Liver (tissue), 9 donors: Measurements from ENCODE around the gene GAB2. TPM values are rescaled to one million over a fixed set of nuclear protein-coding genes. Genes with fewer than 3 reads are reported as not detected.
"Not testable (repeated sequence)": the region's sequence is repeated elsewhere in the genome, so short reads cannot be mapped to it uniquely, and the experiment has no call there.

Source experiments
- DNase-seq: peaks from one replicate; pipeline ENCODE4 v3.0.0-alpha.2; 2017; ENCODE audit warnings: low spot score
- H3K27ac ChIP-seq, 2 donors: one replicate each; pipeline ENCODE4 v1.7.0; 2013; ENCODE audit warnings: inconsistent platforms in 2 of 2, low read length in 2 of 2, control low read depth in 1 of 2, low read depth in 1 of 2, mild to moderate bottlenecking in 1 of 2
- H3K27me3 ChIP-seq, 4 donors: one replicate each; pipeline versions ENCODE4 v1.6.1 to v1.7.0; 2013; ENCODE audit warnings: low read length in 3 of 4, inconsistent platforms in 1 of 4, mild to moderate bottlenecking in 1 of 4, moderate library complexity in 1 of 4; ENCODE audit not compliant: control insufficient read depth in 4 of 4, insufficient read depth in 4 of 4
- H3K36me3 ChIP-seq, 4 donors: one replicate each; pipeline versions ENCODE4 v1.6.1 to v1.7.0; 2013; ENCODE audit warnings: low read length in 3 of 4, mild to moderate bottlenecking in 3 of 4, low read depth in 1 of 4, moderate library complexity in 1 of 4; ENCODE audit not compliant: control insufficient read depth in 4 of 4, insufficient read depth in 3 of 4
- H3K4me1 ChIP-seq, 4 donors: one replicate each; pipeline versions ENCODE4 v1.6.1 to v1.7.0; 2013; ENCODE audit warnings: low read length in 3 of 4, mild to moderate bottlenecking in 3 of 4, moderate library complexity in 1 of 4; ENCODE audit not compliant: control insufficient read depth in 4 of 4, insufficient read depth in 4 of 4
- H3K4me3 ChIP-seq, 3 donors: one replicate each; pipeline versions ENCODE4 v1.6.1 to v1.7.0; 2013; ENCODE audit warnings: low read length in 3 of 3, control low read depth in 1 of 3, low read depth in 1 of 3, mild to moderate bottlenecking in 1 of 3
- H3K9ac ChIP-seq, 2 donors: one replicate each; pipeline ENCODE4 v1.7.0; 2013; ENCODE audit warnings: low read length in 2 of 2, mild to moderate bottlenecking in 2 of 2, moderate library complexity in 2 of 2, control low read depth in 1 of 2, low read depth in 1 of 2
- H3K9me3 ChIP-seq, 4 donors: one replicate each; pipeline versions ENCODE4 v1.6.1 to v1.7.0; 2013; ENCODE audit warnings: low read length in 3 of 4; ENCODE audit not compliant: control insufficient read depth in 4 of 4
- ATF3 ChIP-seq: IDR thresholded peaks from 2 replicates; pipeline ENCODE4 v1.6.1; 2016; ENCODE audit warnings: antibody characterized with exemption
- CTCF ChIP-seq: fragments of 150-350 bp; IDR thresholded peaks from 2 replicates; pipeline ENCODE4 v1.5.1; 2017; ENCODE audit warnings: improper control_type of control experiment, low read depth, low read length; ENCODE audit not compliant: missing input control
- EGR1 ChIP-seq, 2 donors: IDR thresholded peaks; 2 replicates each; pipeline ENCODE4 v1.6.1; 2016 to 2018; ENCODE audit warnings: antibody characterized with exemption in 2 of 2, low read depth in 2 of 2
- FOXA1 ChIP-seq: IDR thresholded peaks from 2 replicates; pipeline ENCODE4 v1.6.1; 2016; ENCODE audit warnings: antibody characterized with exemption
- FOXA2 ChIP-seq: IDR thresholded peaks from 2 replicates; pipeline ENCODE4 v1.6.1; 2016; ENCODE audit warnings: antibody characterized with exemption
- GABPA ChIP-seq, 2 donors: IDR thresholded peaks in 1 of 2; conservative IDR thresholded peaks in 1 of 2; 2 replicates each; pipeline ENCODE4 v1.6.1; 2016; ENCODE audit warnings: antibody characterized with exemption in 2 of 2, mild to moderate bottlenecking in 1 of 2, moderate library complexity in 1 of 2
- HNF4A ChIP-seq, 2 donors: conservative IDR thresholded peaks; 2 replicates each; pipeline ENCODE4 v1.6.1; 2016; ENCODE audit warnings: antibody characterized with exemption in 2 of 2, mild to moderate bottlenecking in 2 of 2
- HNF4G ChIP-seq: IDR thresholded peaks from 2 replicates; pipeline ENCODE4 v1.6.1; 2016; ENCODE audit warnings: antibody characterized with exemption
- JUND ChIP-seq, 2 donors: IDR thresholded peaks; 2 replicates each; pipeline ENCODE4 v1.6.1; 2016; ENCODE audit warnings: antibody characterized with exemption in 2 of 2
- MAX ChIP-seq: IDR thresholded peaks from 2 replicates; pipeline ENCODE4 v1.6.1; 2016; ENCODE audit warnings: antibody characterized with exemption
- NR2F2 ChIP-seq: IDR thresholded peaks from 2 replicates; pipeline ENCODE4 v1.6.1; 2016; ENCODE audit warnings: antibody characterized with exemption
- RAD21 ChIP-seq, 2 donors: IDR thresholded peaks; 2 replicates each; pipeline ENCODE4 v1.6.1; 2016; ENCODE audit warnings: antibody characterized with exemption in 2 of 2, mild to moderate bottlenecking in 2 of 2
- REST ChIP-seq: IDR thresholded peaks from 2 replicates; pipeline ENCODE4 v1.6.1; 2016; ENCODE audit warnings: antibody characterized with exemption, mild to moderate bottlenecking
- SP1 ChIP-seq: IDR thresholded peaks from 2 replicates; pipeline ENCODE4 v1.6.1; 2018; ENCODE audit warnings: antibody characterized with exemption, mild to moderate bottlenecking
- TAF1 ChIP-seq: conservative IDR thresholded peaks from 2 replicates; pipeline ENCODE4 v1.6.1; 2016; ENCODE audit warnings: antibody characterized with exemption, mild to moderate bottlenecking
- YY1 ChIP-seq: IDR thresholded peaks from 2 replicates; pipeline ENCODE4 v1.6.1; 2016; ENCODE audit warnings: antibody characterized with exemption, mild to moderate bottlenecking
- WGBS: extraction: QIAGEN DNeasy Blood & Tissue Kit; methylation state at CpG from one replicate; pipeline ENCODE4 v1.1.7; 2013; 5-methylcytosine and 5-hydroxymethylcytosine counted together
- polyA plus RNA-seq, 2 donors: library from polyadenylated mRNA; stranded (reverse) in 1 of 2; unstranded in 1 of 2; fragments of 200-250 nt in 1 of 2; fragments of >200 nt in 1 of 2; fragmentation: Nextera tagmentation in 1 of 2; extraction: Ambion mirVana in 1 of 2; gene quantifications; one replicate each; pipeline versions ENCODE4 v1.2.1 to v1.2.3, GENCODE V29; 2013 to 2015
- total RNA-seq, 2 donors: library from RNA; depleted of rRNA; stranded (reverse); fragments of >200 nt; gene quantifications; one replicate each; pipeline ENCODE4 v1.2.3, GENCODE V29; 2014
- donor health status: healthy.
- donor health status: healthy.
- donor health status: healthy.
- donor health status: healthy.
- donor health status: healthy.

GAB2 gene
- total and polyA plus RNA-seq, 4 donors, result 1.3 to 3.6 (median 2.5) TPM

- not testable (repeated sequence) for H3K4me1 ChIP-seq
These were observed 61.9 kb downstream of the GAB2 start for GRCh38 chr11:78355742-78356141.

GRCh38 chr11:78355309-78355705, 62.3 kb downstream of the GAB2 start:
- WGBS, result 95% methylated on average over 6 of the region's 6 CpGs
- no peak for TF ChIP-seq CTCF
- no peak for TF ChIP-seq SP1
- TF ChIP-seq YY1, result no peak
- no peak for TF ChIP-seq GABPA (IDR thresholded peaks at IDR 0.05 in 1 of 2, conservative IDR thresholded peaks at IDR 0.05 in 1 of 2)
- TF ChIP-seq NR2F2, result no peak
- no peak for TF ChIP-seq ATF3
- no peak for TF ChIP-seq MAX
- no peak for TF ChIP-seq HNF4A (conservative IDR thresholded peaks at IDR 0.05)
- TF ChIP-seq HNF4G, result no peak
- TF ChIP-seq FOXA1, result no peak
- TF ChIP-seq REST, result no peak
- TF ChIP-seq JUND (IDR thresholded peaks at IDR 0.05), result no peak
- TF ChIP-seq EGR1 (IDR thresholded peaks at IDR 0.05; ENCODE audit: low read depth in 2 of 2), result no peak
- TF ChIP-seq TAF1, result no peak
- no peak for TF ChIP-seq FOXA2
- no peak for TF ChIP-seq RAD21 (IDR thresholded peaks at IDR 0.05)
- Histone ChIP-seq H3K4me1 (no peaks in the 10 kb centered on the region), H3K4me3 (no peak overlapping the region), H3K9me3 (no peaks in the 10 kb centered on the region), H3K36me3 (no peaks in the 10 kb centered on the region), H3K9ac (no peak overlapping the region), H3K27ac (no peak overlapping the region), H3K27me3 (no peaks in the 10 kb centered on the region)
- DNase-seq, result no peak

More at GRCh38 chr11:78355742-78356141, 61.9 kb downstream of the GAB2 start:
- 96% methylated on average over 3 of the region's 3 CpGs for WGBS
- not testable (repeated sequence) for H3K27ac ChIP-seq, H3K36me3 ChIP-seq, H3K9me3 ChIP-seq, DNase-seq, H3K9ac ChIP-seq, H3K27me3 ChIP-seq, H3K4me3 ChIP-seq
